HG03108 (cell line): ENCODE measurements around the gene KCTD17.
"Not testable (repeated sequence)": the region's sequence is repeated elsewhere in the genome, so short reads cannot be mapped to it uniquely, and the experiment has no call there.

Source experiments
- ATAC-seq: cut with Tn5 transposase; IDR thresholded peaks from one replicate; pipeline ENCODE4 v1.9.1; 2021; ENCODE audit warnings: moderate library complexity; ENCODE audit not compliant: unreplicated experiment

The KCTD17 gene

GRCh38 chr22:37059876-37060449 is 8.4 kb downstream of the KCTD17 start:
- no peak for ATAC-seq

- no peak for ATAC-seq
These were observed 9.5 kb downstream of the KCTD17 start for GRCh38 chr22:37060801-37061610.

- ATAC-seq: no peak
These were observed 10.3 kb downstream of the KCTD17 start for GRCh38 chr22:37061611-37062375.

- ATAC-seq: no peak
These were observed 10.8 kb downstream of the KCTD17 start for GRCh38 chr22:37062376-37062675.

GRCh38 chr22:37062702-37063381 is 11.3 kb downstream of the KCTD17 start:
- ATAC-seq: no peak

- no peak for ATAC-seq
These were observed 12.2 kb downstream of the KCTD17 start for GRCh38 chr22:37063431-37064420.

- ATAC-seq: no peak
These were observed 13.0 kb downstream of the KCTD17 start for GRCh38 chr22:37064553-37064952.

GRCh38 chr22:37065180-37065579 is 13.6 kb downstream of the KCTD17 start:
- ATAC-seq: no peak

- no peak for ATAC-seq
These were observed 14.4 kb downstream of the KCTD17 start for GRCh38 chr22:37065961-37066360.

- no peak for ATAC-seq
These were observed 15.9 kb downstream of the KCTD17 start for GRCh38 chr22:37067428-37067827.

GRCh38 chr22:37068859-37069258 is 17.3 kb downstream of the KCTD17 start:
- ATAC-seq: no peak

- no peak for ATAC-seq
These were observed 17.8 kb downstream of the KCTD17 start for GRCh38 chr22:37069319-37069718.

- ATAC-seq: no peak
These were observed 18.2 kb downstream of the KCTD17 start for GRCh38 chr22:37069719-37070118.

GRCh38 chr22:37070334-37070733 is 18.8 kb downstream of the KCTD17 start:
- ATAC-seq: no peak

GRCh38 chr22:37070744-37071143 is 19.2 kb downstream of the KCTD17 start:
- no peak for ATAC-seq

- ATAC-seq: not testable (repeated sequence)
These were observed 20.5 kb downstream of the KCTD17 start for GRCh38 chr22:37071850-37072592.

GRCh38 chr22:37072673-37073072 is 21.1 kb downstream of the KCTD17 start:
- ATAC-seq: no peak

GRCh38 chr22:37074537-37074936 is 23.0 kb downstream of the KCTD17 start:
- no peak for ATAC-seq

- ATAC-seq: no peak
These were observed 23.5 kb downstream of the KCTD17 start for GRCh38 chr22:37075046-37075445.
